ENCODE measurements around the gene D2HGDH. TPM values are rescaled to one million over a fixed set of nuclear protein-coding genes. Genes with fewer than 3 reads are reported as not detected.
A peak's percentile ranks its signal among the peaks of the same experiment; 100 is the strongest.

D2HGDH gene
- total and polyA plus RNA-seq, 2 of the 13 experiments (the other 11 are each of a cell fraction or from before 2014, with no cell fraction given) = 19.2 to 20.3 TPM

DNA sequence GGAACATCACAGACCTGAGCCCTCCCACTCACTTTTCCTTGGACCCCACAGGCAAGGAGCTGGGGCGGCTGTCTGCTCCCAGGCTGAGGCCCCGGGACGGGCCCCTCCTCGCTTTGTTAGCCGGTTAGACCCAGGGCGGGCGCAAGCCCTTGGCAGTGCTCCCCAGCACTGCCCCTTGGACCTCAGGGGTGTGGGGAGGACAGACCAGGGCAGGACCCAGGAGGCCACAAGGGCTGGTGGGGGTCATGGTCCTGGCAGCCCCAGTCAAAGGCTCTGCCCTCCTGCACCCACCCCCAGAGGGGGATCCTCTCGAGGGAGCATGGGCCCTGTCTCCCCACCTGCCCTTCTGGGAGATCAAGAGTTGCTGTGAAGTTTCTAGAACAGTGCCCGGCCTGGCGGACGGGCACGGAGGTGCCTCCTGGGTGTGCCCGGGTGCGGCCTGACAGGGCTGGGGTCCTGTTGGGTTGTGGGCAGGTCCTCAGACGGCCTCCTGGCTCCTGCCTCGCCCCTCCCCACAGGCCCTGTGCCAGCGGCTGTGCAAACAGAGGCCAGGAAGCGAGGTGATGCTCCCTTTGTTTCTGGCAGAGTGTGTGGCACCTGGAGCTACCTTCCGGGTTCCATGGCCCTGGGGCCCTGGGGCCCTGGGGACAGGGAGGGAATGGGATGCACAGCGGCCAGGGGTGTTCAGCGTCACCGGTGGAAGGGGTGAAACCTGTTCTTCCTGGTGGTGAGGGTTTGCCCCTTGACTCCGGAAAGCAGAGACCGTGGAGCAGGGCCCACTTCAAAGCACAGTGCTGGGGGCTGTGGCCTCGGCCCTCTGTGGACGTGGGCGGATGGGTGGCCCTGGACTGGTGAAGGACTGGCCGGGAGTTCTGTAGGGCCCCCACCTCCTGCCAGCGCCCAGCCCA lies 39.3 kb downstream of the D2HGDH start (continued):
- TF ChIP-seq MEF2D (CRISPR knock-in tag; IDR thresholded peaks at IDR 0.05) = no peak
- TF ChIP-seq, protein P1, sequence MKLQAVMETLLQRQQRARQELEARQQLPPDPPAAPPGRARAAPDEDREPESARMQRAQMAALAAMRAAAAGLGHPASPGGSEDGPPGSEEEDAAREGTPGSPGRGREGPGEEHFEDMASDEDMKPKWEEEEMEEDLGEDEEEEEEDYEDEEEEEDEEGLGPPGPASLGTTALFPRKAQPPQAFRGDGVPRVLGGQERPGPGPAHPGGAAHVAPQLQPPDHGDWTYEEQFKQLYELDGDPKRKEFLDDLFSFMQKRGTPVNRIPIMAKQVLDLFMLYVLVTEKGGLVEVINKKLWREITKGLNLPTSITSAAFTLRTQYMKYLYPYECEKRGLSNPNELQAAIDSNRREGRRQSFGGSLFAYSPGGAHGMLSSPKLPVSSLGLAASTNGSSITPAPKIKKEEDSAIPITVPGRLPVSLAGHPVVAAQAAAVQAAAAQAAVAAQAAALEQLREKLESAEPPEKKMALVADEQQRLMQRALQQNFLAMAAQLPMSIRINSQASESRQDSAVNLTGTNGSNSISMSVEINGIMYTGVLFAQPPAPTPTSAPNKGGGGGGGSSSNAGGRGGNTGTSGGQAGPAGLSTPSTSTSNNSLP (IDR thresholded peaks at IDR 0.05; ENCODE audit: low read depth, low read length) = no peak
- TF ChIP-seq TAF15 (IDR thresholded peaks at IDR 0.05; ENCODE audit: low read depth, low read length, poor library complexity, severe bottlenecking) = peak; percentile 86
- TF ChIP-seq, protein P2, sequence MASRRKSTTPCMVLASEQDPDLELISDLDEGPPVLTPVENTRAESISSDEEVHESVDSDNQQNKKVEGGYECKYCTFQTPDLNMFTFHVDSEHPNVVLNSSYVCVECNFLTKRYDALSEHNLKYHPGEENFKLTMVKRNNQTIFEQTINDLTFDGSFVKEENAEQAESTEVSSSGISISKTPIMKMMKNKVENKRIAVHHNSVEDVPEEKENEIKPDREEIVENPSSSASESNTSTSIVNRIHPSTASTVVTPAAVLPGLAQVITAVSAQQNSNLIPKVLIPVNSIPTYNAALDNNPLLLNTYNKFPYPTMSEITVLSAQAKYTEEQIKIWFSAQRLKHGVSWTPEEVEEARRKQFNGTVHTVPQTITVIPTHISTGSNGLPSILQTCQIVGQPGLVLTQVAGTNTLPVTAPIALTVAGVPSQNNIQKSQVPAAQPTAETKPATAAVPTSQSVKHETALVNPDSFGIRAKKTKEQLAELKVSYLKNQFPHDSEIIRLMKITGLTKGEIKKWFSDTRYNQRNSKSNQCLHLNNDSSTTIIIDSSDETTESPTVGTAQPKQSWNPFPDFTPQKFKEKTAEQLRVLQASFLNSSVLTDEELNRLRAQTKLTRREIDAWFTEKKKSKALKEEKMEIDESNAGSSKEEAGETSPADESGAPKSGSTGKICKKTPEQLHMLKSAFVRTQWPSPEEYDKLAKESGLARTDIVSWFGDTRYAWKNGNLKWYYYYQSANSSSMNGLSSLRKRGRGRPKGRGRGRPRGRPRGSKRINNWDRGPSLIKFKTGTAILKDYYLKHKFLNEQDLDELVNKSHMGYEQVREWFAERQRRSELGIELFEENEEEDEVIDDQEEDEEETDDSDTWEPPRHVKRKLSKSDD (CRISPR knock-in tag; IDR thresholded peaks at IDR 0.05; ENCODE audit: low read depth) = peak; percentile 61
- TF ChIP-seq, protein P3, sequence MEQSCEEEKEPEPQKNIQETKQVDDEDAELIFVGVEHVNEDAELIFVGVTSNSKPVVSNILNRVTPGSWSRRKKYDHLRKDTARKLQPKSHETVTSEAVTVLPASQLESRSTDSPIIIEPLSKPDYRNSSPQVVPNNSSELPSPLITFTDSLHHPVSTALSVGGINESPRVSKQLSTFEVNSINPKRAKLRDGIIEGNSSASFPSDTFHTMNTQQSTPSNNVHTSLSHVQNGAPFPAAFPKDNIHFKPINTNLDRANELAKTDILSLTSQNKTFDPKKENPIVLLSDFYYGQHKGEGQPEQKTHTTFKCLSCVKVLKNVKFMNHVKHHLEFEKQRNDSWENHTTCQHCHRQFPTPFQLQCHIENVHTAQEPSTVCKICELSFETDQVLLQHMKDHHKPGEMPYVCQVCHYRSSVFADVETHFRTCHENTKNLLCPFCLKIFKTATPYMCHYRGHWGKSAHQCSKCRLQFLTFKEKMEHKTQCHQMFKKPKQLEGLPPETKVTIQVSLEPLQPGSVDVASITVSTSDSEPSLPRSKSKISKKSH (CRISPR knock-in tag; IDR thresholded peaks at IDR 0.05; ENCODE audit: borderline replicate concordance) = peak; percentile 66; the same call in 1 of the 2 replicates
- TF ChIP-seq ZNF891 (CRISPR knock-in tag; IDR thresholded peaks at IDR 0.05) = 0 out of 2 replicates have a peak, but pooled peaks have one; percentile 67
- TF ChIP-seq ZNF121 (CRISPR knock-in tag; IDR thresholded peaks at IDR 0.05) = no peak
- TF ChIP-seq, protein P4, sequence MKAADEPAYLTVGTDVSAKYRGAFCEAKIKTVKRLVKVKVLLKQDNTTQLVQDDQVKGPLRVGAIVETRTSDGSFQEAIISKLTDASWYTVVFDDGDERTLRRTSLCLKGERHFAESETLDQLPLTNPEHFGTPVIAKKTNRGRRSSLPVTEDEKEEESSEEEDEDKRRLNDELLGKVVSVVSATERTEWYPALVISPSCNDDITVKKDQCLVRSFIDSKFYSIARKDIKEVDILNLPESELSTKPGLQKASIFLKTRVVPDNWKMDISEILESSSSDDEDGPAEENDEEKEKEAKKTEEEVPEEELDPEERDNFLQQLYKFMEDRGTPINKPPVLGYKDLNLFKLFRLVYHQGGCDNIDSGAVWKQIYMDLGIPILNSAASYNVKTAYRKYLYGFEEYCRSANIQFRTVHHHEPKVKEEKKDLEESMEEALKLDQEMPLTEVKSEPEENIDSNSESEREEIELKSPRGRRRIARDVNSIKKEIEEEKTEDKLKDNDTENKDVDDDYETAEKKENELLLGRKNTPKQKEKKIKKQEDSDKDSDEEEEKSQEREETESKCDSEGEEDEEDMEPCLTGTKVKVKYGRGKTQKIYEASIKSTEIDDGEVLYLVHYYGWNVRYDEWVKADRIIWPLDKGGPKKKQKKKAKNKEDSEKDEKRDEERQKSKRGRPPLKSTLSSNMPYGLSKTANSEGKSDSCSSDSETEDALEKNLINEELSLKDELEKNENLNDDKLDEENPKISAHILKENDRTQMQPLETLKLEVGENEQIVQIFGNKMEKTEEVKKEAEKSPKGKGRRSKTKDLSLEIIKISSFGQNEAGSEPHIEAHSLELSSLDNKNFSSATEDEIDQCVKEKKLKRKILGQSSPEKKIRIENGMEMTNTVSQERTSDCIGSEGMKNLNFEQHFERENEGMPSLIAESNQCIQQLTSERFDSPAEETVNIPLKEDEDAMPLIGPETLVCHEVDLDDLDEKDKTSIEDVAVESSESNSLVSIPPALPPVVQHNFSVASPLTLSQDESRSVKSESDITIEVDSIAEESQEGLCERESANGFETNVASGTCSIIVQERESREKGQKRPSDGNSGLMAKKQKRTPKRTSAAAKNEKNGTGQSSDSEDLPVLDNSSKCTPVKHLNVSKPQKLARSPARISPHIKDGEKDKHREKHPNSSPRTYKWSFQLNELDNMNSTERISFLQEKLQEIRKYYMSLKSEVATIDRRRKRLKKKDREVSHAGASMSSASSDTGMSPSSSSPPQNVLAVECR (CRISPR knock-in tag; IDR thresholded peaks at IDR 0.05; ENCODE audit: borderline replicate concordance) = peak; percentile 23; the same call in 1 of the 2 replicates
- TF ChIP-seq, protein P5, sequence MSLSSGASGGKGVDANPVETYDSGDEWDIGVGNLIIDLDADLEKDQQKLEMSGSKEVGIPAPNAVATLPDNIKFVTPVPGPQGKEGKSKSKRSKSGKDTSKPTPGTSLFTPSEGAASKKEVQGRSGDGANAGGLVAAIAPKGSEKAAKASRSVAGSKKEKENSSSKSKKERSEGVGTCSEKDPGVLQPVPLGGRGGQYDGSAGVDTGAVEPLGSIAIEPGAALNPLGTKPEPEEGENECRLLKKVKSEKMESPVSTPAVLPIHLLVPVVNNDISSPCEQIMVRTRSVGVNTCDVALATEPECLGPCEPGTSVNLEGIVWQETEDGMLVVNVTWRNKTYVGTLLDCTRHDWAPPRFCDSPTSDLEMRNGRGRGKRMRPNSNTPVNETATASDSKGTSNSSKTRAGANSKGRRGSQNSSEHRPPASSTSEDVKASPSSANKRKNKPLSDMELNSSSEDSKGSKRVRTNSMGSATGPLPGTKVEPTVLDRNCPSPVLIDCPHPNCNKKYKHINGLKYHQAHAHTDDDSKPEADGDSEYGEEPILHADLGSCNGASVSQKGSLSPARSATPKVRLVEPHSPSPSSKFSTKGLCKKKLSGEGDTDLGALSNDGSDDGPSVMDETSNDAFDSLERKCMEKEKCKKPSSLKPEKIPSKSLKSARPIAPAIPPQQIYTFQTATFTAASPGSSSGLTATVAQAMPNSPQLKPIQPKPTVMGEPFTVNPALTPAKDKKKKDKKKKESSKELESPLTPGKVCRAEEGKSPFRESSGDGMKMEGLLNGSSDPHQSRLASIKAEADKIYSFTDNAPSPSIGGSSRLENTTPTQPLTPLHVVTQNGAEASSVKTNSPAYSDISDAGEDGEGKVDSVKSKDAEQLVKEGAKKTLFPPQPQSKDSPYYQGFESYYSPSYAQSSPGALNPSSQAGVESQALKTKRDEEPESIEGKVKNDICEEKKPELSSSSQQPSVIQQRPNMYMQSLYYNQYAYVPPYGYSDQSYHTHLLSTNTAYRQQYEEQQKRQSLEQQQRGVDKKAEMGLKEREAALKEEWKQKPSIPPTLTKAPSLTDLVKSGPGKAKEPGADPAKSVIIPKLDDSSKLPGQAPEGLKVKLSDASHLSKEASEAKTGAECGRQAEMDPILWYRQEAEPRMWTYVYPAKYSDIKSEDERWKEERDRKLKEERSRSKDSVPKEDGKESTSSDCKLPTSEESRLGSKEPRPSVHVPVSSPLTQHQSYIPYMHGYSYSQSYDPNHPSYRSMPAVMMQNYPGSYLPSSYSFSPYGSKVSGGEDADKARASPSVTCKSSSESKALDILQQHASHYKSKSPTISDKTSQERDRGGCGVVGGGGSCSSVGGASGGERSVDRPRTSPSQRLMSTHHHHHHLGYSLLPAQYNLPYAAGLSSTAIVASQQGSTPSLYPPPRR (CRISPR knock-in tag; IDR thresholded peaks at IDR 0.05; ENCODE audit: borderline replicate concordance) = peak; percentile 7; the same call in 1 of the 2 replicates
- TF ChIP-seq BRCA1 (CRISPR knock-in tag; IDR thresholded peaks at IDR 0.05) = peak; percentile 18; the same call in 1 of the 2 replicates

All from HepG2 (cell line).